Amniotic epithelial cell (primary cell): Measurements from ENCODE around the gene ARHGEF10L.

ENCODE experiments used
- DNase-seq: peaks from one replicate; pipeline ENCODE4 v3.0.0-alpha.2; 2010; ENCODE audit warnings: low read depth

The ARHGEF10L gene

DNA sequence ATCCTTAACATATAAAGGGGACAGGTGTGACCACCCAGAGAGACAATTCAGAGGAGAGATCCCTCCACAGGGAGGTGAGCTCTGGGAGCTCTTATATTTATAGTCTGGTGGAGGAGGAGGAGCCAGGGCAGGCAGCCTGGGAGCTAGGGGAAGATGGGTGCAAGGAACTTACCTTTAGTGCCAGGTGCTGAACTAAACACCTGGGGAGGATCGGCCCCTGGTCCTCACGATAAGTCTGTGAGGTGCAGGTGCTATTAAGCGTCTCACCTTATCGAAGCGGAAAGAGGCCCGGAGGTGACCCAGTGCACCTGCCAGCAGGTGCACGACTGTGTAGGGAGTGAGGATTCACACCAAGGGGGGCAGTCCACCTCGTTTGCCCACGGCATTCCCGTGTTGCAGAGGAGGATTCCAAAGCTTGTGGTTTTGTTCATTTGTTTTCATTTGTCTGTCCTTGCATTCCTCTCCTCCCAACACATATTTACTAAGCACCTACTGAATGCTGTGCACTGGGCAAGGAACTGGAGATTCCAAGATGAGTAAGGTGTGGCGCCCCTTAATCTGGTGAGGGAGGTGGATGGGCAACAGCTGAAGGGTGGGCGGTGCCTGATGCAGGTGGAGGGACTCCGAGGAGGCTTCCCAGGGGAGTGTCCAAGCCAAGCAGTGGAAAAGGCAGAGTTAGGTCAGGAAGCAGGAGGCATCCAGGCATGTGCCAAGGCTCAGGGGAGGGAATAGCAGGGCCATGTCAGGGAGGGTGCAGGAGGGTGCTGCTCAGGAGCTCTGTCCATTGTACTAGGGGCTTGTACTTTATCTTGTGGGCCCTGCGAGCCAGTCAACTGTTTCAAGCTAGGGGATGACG, 11.5 kb downstream of the ARHGEF10L start:
- DNase-seq = no peak

- peak; percentile 45 for DNase-seq
These were observed 12.3 kb downstream of the ARHGEF10L start for GRCh38 chr1:17551755-17552234.

- DNase-seq = peak; percentile 80
These were observed 14.6 kb downstream of the ARHGEF10L start for GRCh38 chr1:17553975-17554700.

- DNase-seq = no peak
These were observed 15.5 kb downstream of the ARHGEF10L start for GRCh38 chr1:17554954-17555353.

GRCh38 chr1:17557986-17558385, 18.5 kb downstream of the ARHGEF10L start:
- DNase-seq = no peak

GRCh38 chr1:17558541-17558940, 19.0 kb downstream of the ARHGEF10L start:
- no peak for DNase-seq

- DNase-seq = no peak
These were observed 19.6 kb downstream of the ARHGEF10L start for GRCh38 chr1:17558954-17559614.

DNA sequence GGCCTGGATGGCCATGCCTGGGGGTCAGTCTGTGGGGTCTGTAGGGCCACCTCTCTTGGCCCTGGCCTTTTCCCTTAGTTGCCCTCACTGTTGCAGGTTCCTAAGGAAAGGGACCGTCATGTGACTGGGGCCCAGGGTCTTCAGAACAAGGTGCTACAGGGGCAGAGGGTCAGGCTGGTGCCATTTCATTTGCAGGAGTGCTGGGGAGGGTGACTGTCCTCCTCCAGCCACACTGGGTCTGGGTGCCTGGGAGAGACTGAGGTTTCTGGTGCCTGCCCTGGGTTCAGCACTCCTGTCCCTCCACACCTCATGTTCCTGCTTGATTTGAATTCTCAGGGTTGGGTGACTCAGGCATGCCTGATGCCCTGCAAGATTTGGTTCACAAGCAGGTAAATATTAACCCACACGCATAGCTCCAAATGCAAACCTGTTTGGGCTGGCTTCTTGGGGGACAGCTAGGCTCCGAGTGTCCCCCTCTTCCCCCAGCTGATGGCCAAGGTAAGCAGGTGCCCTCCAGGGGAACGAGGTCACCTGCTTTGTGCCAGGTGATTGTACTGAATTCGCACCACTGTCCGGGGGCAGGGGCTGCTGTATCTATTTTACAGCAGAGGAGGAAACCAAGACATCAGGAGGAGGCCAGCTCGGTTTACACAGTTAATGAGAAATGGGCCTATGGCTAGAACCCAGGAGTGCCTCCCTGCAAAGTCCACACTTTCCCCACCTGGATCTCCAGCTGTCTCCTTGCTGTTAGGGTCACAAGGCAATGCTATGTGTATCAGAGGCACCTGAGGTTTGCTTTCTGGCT, 20.3 kb downstream of the ARHGEF10L start:
- no peak for DNase-seq

DNA sequence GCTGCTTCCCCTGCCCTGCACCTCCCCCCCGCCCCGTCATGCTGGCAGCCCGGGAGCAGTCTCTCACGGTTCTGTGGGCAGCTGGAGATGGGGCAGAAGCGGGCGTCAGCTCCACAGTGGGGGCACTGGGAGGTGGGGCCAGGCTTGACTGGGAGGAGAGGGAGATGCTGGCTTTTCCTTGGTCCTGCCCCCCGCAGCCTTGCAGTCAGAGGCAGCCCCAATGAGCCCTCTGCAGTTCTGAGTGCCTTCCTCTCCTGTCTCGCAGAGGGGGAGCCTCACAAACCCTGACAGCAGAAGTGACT, 21.7 kb downstream of the ARHGEF10L start:
- DNase-seq = no peak

- DNase-seq = no peak
These were observed 22.1 kb downstream of the ARHGEF10L start for GRCh38 chr1:17561561-17561985.

GRCh38 chr1:17562375-17562774, 22.9 kb downstream of the ARHGEF10L start:
- DNase-seq = no peak

- DNase-seq = no peak
These were observed 24.2 kb downstream of the ARHGEF10L start for GRCh38 chr1:17563494-17564281.

DNA sequence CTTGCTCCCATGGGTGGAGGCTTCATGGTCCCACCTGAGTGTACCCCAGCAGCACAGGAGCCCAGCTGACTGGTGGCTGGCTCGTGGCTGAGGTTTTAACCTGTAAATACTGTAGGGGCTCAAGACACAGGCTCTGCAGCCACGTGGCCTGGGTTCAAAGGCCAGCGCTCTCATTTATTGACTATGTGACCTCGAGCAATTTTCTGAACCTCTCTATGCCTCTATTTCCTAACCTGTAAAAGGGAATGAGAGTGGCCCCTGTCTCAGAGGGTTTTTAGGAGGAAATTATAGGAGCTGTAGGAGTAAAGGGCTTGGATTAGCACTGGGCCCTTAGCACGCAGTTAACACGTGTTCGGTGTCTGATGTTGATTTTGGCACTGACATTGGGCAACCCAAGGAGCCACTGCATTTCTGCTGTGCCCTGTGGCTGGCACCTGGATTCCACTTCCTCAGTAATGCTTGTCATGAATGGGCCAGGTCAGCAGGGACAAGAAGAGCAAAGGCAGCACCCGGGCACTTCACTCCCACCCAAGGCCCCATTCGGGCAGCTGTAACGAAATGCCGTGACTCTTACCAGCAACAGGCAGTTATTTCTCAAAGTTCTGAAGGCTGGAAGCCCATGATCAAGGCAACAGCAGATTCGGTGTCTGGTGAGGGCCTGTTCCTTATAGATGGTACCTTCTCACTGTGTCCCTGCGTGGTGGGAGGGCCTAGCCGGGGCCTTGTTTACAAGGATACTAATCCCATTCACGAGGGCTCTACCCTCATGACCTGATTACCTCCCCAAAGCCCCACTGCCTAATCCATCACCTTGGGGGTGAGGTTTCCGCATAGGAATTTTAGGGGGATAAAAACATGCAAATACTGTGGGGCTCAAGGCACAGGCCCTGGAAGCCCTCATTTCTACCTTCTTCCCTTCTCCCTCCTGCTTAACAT, 25.2 kb downstream of the ARHGEF10L start:
- no peak for DNase-seq

DNA sequence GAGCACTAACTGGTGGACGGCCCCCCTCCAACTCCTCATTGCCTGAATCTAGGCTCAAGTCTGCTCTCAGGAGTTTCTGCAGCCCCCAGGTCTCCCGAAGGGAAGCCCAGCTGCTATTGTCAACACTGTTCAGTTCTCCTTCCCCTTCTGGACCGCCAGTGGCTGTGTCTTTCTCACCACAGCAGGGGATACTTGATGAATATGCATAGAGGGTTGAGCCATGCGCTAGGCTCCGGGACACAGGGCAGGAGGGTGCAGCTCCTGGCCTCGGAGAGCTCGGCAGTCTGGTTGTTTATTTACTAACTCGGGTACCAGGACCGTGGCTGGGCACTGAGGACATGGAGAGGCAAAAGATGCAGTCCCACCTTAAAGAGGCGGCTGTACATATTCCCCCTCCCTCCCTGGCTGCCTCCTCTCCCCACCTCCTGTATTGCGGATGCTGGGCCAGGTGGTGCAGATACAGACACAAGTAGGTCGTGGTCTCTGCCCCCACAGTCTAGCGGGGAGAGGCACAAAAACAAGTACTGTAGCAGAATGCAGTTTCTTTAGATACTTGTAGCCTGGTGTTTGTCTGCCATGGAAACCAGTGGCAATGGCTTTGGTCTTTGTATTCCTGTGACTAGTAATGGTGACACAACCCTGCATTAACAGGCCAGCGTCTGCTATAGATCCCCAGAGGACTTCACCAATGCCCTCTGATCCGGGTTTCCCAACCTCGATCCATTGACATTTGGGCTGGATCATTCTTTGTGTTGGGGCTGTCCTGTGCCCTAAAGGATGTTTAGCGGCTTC, 26.2 kb downstream of the ARHGEF10L start:
- no peak for DNase-seq

- no peak for DNase-seq
These were observed 26.9 kb downstream of the ARHGEF10L start for GRCh38 chr1:17566417-17566816.

GRCh38 chr1:17566892-17567291, 27.4 kb downstream of the ARHGEF10L start:
- DNase-seq = no peak

DNA sequence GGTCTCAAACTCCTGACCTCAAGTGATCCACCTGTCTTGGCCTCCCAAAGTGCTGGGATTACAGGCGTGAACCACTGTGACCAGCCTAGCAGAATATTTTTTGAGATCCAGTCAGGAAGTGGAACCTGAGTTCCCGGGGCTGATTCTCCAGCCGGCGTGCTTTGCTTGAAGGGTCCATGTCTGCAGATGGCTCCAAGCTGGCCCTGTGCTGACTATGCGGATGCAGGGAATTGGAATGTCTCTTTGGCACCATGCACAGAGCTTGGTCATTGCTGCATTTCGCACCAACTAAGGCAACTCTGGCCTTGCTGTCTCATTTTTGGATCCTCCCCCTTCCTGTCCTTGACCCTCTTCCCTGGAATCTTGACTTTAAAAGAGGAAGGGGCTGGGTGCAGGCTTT, 28.1 kb downstream of the ARHGEF10L start:
- no peak for DNase-seq

DNA sequence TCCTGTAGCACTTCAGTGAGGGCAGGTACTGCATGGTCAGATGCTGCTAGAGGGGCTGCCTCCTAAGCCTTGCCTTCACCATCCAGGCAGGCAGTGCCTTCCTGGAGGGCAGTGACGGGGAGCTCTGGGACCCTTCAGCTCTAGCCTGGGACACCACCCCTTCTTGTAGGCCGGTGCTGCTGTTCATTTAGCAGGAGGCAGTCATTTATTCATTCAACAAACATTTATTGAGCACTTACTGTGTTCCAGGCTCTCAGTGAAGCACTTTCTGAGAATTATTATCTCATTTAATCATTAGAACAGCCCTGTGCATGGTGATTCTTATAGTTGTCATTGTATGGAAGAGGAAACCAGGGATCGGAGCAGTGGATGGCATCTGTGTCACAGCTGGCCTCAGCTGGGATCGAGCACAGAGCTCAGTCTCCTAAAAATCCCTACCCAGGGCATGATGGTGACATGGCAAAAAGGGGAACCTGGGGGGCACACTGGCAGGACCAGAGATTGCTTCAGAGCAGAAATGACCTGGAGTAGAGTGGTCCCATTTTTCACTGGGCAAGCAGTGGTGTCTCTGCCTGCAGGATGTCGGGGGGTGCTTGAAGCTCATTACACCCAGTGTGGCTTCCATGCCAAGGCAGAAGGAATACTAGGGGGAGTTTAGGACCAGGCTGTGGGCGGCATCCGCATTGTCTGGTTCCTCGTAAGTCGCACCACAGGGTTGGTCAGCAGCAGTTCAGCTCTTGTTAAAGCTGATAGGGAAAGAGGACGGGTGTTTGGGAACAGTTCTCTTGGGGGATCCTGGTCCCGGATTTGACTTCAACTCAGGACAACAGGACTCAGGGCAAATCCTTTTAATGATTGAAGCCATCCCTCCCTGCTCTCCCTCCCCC, 28.8 kb downstream of the ARHGEF10L start:
- DNase-seq = no peak
